Measurements from ENCODE around the gene ANKRD40CL. TPM values are rescaled to one million over a fixed set of nuclear protein-coding genes. Genes with fewer than 3 reads are reported as not detected.

Gene ANKRD40CL
- total RNA-seq, 1 experiment from 2014 or later: not detected

- H3K27me3 Mint-ChIP-seq (ENCODE audit: insufficient read depth, unreplicated experiment): no peaks in the 10 kb centered on the region
- no TSS peak for BruUV-seq (replicated peaks)
- ChIA-PET POLR2A (interaction anchor here (1.2 kb wide), 1 partner anchor 11 kb away, joined by 4 read pairs; no protein-coding TSS in a partner anchor), CTCF (interaction anchor here (0.7 to 1.5 kb wide), 3 partner anchors 77 to 495 kb away, joined by 3 to 8 read pairs (median 4); no protein-coding TSS in a partner anchor)
- no peaks in the 10 kb centered on the region for H3K9me3 Mint-ChIP-seq (ENCODE audit: unreplicated experiment)
- peaks cover 12% of the 10 kb centered on the region for H3K4me1 Mint-ChIP-seq (ENCODE audit: insufficient read depth, unreplicated experiment)
- no peak overlapping the region for H3K4me3 Mint-ChIP-seq (ENCODE audit: unreplicated experiment)
- intact Hi-C loops (cut with micrococcal nuclease): no loop called here
- no peak overlapping the region for H3K27ac Mint-ChIP-seq (ENCODE audit: low read depth, unreplicated experiment)
- no peak for TF ChIP-seq CTCF (IDR thresholded peaks at IDR 0.05; ENCODE audit: unreplicated experiment)
- no peaks in the 10 kb centered on the region for H3K36me3 Mint-ChIP-seq (ENCODE audit: insufficient read depth, unreplicated experiment)
- no peak for DNase-seq (ENCODE audit: unreplicated experiment)
Observed at GRCh38 chr17:50764734-50765149, 2.6 kb downstream of the ANKRD40CL start.

- ChIA-PET POLR2A (interaction anchor here (1.2 to 1.6 kb wide), 3 partner anchors 9 to 19 kb away, joined by 3 to 6 read pairs (median 4); no protein-coding TSS in a partner anchor), CTCF (interaction anchor here (0.6 to 2.3 kb wide), 6 partner anchors 19 to 494 kb away, joined by 3 to 8 read pairs (median 4); no protein-coding TSS in a partner anchor)
- no peak for TF ChIP-seq CTCF (IDR thresholded peaks at IDR 0.05; ENCODE audit: unreplicated experiment)
- intact Hi-C loops (cut with micrococcal nuclease): no loop called here
- H3K4me3 Mint-ChIP-seq (ENCODE audit: unreplicated experiment): no peak overlapping the region
- H3K27ac Mint-ChIP-seq (ENCODE audit: low read depth, unreplicated experiment): no peak overlapping the region
- no peaks in the 10 kb centered on the region for H3K9me3 Mint-ChIP-seq (ENCODE audit: unreplicated experiment)
- BruUV-seq (replicated peaks): no TSS peak
- H3K36me3 Mint-ChIP-seq (ENCODE audit: insufficient read depth, unreplicated experiment): no peaks in the 10 kb centered on the region
- peaks cover 13% of the 10 kb centered on the region for H3K4me1 Mint-ChIP-seq (ENCODE audit: insufficient read depth, unreplicated experiment)
- no peak for DNase-seq (ENCODE audit: unreplicated experiment)
- H3K27me3 Mint-ChIP-seq (ENCODE audit: insufficient read depth, unreplicated experiment): no peaks in the 10 kb centered on the region
Observed at GRCh38 chr17:50763716-50764475, 3.4 kb downstream of the ANKRD40CL start.

GRCh38 chr17:50762177-50762576 lies 5.1 kb downstream of the ANKRD40CL start:
- Mint-ChIP-seq H3K4me3 (ENCODE audit: unreplicated experiment) (no peak overlapping the region), H3K4me1 (ENCODE audit: insufficient read depth, unreplicated experiment) (peaks cover 11% of the 10 kb centered on the region), H3K9me3 (ENCODE audit: unreplicated experiment) (no peaks in the 10 kb centered on the region), H3K27ac (ENCODE audit: low read depth, unreplicated experiment) (no peak overlapping the region), H3K27me3 (ENCODE audit: insufficient read depth, unreplicated experiment) (no peaks in the 10 kb centered on the region), H3K36me3 (ENCODE audit: insufficient read depth, unreplicated experiment) (peaks cover 9% of the 10 kb centered on the region)
- ChIA-PET CTCF (interaction anchor here (0.6 to 2.3 kb wide), 5 partner anchors 14 to 188 kb away, joined by 3 to 8 read pairs (median 5); no protein-coding TSS in a partner anchor), POLR2A (interaction anchor here (0.8 to 1.3 kb wide), 3 partner anchors 54 to 220 kb away, joined by 3 to 4 read pairs (median 4); partner anchors contain the start of gene ANKRD40)
- intact Hi-C loops (cut with micrococcal nuclease): no loop called here
- DNase-seq (ENCODE audit: unreplicated experiment): no peak
- BruUV-seq (replicated peaks): no TSS peak
- TF ChIP-seq CTCF (IDR thresholded peaks at IDR 0.05; ENCODE audit: unreplicated experiment): no peak

GRCh38 chr17:50758989-50759544 lies 8.3 kb downstream of the ANKRD40CL start:
- Mint-ChIP-seq H3K4me3 (ENCODE audit: unreplicated experiment) (no peak overlapping the region), H3K36me3 (ENCODE audit: insufficient read depth, unreplicated experiment) (peaks cover 40% of the 10 kb centered on the region), H3K4me1 (ENCODE audit: insufficient read depth, unreplicated experiment) (peaks cover 11% of the 10 kb centered on the region), H3K9me3 (ENCODE audit: unreplicated experiment) (no peaks in the 10 kb centered on the region), H3K27me3 (ENCODE audit: insufficient read depth, unreplicated experiment) (no peaks in the 10 kb centered on the region), H3K27ac (ENCODE audit: low read depth, unreplicated experiment) (no peak overlapping the region)
- ChIA-PET CTCF (interaction anchor here (0.8 kb wide), 1 partner anchor 280 kb away, joined by 3 read pairs; no protein-coding TSS in a partner anchor), POLR2A (interaction anchor here (0.5 to 1.6 kb wide), 3 partner anchors 9 to 19 kb away, joined by 3 to 7 read pairs (median 3); no protein-coding TSS in a partner anchor)
- TSS peak; percentile 28 for BruUV-seq (replicated peaks)
- no peak for DNase-seq (ENCODE audit: unreplicated experiment)
- TF ChIP-seq CTCF (IDR thresholded peaks at IDR 0.05; ENCODE audit: unreplicated experiment): no peak
- intact Hi-C loops (cut with micrococcal nuclease): no loop called here
